Measurements from ENCODE around the gene CADM4.
A peak's percentile ranks its signal among the peaks of the same experiment; 100 is the strongest.

The CADM4 gene

DNA sequence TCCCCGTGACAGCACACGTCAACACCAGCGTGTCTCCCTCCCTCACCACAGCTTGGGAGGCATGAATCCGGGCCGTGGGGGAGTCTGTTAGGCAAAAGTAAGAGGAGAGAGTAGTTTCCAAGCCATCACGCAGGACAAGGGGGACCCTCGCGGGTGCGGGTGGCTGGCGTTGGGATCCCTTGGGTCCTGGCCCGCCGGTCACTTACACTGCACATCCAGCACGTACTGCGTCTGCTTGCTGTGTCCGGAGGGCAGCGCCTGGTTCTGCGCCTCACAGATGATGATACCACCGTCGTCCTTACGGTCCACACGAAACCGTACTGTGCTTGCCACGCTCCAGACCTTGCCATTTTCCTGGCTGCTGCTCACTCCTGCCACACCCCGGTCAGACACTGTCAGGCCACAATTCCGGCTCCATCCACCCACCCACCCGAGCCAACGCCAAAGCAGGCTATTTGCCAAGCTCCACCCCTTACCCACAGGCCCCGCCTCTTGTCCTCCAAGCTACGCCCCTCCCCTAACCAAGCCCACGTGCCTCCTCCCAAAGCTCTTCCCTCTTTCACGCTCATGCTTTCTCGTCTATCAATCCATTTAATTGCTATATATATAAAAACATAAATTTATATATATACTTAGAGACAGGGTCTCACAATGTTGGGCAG is 13.6 kb downstream of the CADM4 start:
- TF ChIP-seq NFIC (IDR thresholded peaks at IDR 0.05) = peak; percentile 45; the same call in 1 of the 2 replicates
- no peak for TF ChIP-seq CREB1 (IDR thresholded peaks at IDR 0.05; ENCODE audit: low read depth)
- TF ChIP-seq TEAD4 (IDR thresholded peaks at IDR 0.05) = no peak
- no peak for TF ChIP-seq CEBPB (IDR thresholded peaks at IDR 0.05)
- TF ChIP-seq, protein P1, sequence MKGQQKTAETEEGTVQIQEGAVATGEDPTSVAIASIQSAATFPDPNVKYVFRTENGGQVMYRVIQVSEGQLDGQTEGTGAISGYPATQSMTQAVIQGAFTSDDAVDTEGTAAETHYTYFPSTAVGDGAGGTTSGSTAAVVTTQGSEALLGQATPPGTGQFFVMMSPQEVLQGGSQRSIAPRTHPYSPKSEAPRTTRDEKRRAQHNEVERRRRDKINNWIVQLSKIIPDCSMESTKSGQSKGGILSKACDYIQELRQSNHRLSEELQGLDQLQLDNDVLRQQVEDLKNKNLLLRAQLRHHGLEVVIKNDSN (IDR thresholded peaks at IDR 0.05) = peak; percentile 64
- no peak for TF ChIP-seq ZBTB7A (IDR thresholded peaks at IDR 0.05; ENCODE audit: low read depth)
- TF ChIP-seq TAF1 (IDR thresholded peaks at IDR 0.05; ENCODE audit: low read depth) = no peak
- 0 out of 2 replicates have a peak, but pooled peaks have one; percentile 5 for TF ChIP-seq EGR1 (IDR thresholded peaks at IDR 0.05)

DNA sequence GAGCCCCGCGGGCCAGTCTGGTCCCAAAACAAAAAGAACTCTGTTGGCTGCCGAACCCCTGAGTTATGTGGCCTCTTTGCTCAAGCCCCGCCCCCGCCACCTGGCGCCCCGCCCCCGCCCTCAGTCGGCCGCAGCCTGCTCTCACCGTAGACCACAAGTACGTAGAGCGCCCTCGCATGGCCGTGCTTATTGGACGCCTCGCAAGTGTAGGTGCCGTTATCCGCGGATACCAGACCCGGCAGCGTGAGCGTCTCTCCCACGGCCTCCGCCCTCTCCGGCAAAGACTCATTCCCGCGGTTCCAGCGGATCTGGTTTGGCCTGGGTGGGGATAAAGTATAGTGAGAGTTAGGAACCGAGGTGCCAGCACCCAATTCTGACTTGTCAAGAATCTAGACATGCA is 14.7 kb downstream of the CADM4 start:
- TF ChIP-seq, protein P2, sequence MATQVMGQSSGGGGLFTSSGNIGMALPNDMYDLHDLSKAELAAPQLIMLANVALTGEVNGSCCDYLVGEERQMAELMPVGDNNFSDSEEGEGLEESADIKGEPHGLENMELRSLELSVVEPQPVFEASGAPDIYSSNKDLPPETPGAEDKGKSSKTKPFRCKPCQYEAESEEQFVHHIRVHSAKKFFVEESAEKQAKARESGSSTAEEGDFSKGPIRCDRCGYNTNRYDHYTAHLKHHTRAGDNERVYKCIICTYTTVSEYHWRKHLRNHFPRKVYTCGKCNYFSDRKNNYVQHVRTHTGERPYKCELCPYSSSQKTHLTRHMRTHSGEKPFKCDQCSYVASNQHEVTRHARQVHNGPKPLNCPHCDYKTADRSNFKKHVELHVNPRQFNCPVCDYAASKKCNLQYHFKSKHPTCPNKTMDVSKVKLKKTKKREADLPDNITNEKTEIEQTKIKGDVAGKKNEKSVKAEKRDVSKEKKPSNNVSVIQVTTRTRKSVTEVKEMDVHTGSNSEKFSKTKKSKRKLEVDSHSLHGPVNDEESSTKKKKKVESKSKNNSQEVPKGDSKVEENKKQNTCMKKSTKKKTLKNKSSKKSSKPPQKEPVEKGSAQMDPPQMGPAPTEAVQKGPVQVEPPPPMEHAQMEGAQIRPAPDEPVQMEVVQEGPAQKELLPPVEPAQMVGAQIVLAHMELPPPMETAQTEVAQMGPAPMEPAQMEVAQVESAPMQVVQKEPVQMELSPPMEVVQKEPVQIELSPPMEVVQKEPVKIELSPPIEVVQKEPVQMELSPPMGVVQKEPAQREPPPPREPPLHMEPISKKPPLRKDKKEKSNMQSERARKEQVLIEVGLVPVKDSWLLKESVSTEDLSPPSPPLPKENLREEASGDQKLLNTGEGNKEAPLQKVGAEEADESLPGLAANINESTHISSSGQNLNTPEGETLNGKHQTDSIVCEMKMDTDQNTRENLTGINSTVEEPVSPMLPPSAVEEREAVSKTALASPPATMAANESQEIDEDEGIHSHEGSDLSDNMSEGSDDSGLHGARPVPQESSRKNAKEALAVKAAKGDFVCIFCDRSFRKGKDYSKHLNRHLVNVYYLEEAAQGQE (IDR thresholded peaks at IDR 0.05; ENCODE audit: low read depth) = no peak
- TF ChIP-seq RAD21 (IDR thresholded peaks at IDR 0.05; ENCODE audit: low read depth) = no peak
- TF ChIP-seq ZBTB7A (IDR thresholded peaks at IDR 0.05; ENCODE audit: low read depth) = no peak

DNA sequence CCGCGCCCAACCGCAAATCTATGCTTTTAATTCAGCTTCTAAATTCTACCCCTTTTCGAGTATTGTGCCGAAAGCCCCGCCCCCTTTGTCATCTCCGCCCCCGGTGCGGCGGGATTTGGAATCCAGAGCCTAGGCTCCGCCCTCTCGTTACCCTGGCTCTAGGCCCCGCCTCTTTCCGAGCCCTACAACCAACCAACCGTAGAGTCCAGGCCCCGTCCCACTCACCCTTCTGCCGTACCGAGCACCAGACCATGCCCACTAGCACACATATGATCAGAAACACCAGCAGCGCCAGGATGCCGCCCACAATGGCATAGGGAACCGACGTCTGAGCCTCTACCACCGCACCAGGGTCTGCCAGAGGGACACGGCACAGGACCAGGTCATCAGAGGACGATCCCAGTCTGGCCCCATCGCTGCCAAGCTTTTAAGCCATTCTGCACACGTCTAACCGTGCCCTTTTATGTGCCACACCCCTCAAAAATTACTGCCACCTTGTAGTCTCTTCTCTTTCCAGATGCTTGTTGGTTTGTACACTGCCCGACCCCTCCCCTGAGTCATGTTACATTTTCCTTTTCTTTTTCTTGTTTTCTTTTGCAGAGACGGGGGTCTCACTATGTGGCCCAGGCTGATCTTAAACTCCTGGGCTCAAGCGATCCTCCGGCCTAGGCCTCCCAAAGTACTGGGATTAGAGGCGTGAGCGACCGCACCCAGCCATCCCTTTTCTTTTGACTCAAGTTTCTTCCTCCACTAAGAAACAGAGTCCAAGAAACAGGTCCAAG is 15.6 kb downstream of the CADM4 start:
- TF ChIP-seq EP300 (IDR thresholded peaks at IDR 0.05; ENCODE audit: borderline replicate concordance) (no peak), EGR1 (IDR thresholded peaks at IDR 0.05) (peak; percentile 6; the same call in 1 of the 2 replicates)

DNA sequence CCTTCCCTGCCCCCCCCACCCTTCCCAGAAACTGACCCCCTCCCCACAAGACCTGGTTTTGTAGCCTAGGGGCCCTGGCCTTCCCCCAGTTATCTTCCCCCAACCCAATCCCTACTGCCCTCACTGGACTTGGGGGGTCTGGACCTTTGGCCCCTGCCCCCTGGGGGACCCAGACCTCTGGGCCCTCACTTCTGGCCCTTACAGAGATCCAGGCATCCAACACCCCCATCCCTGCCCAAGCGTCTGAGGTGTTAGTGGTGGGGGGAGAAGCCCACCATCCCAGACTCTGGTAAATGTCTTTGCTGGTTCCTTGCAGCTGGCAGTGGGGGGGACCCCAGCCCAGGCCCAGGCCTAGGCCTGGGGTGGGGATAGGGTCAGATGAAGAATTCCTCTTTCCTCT is 16.7 kb downstream of the CADM4 start:
- TF ChIP-seq CREB1 (IDR thresholded peaks at IDR 0.05; ENCODE audit: low read depth) (no peak), CEBPB (IDR thresholded peaks at IDR 0.05) (no peak), RAD21 (IDR thresholded peaks at IDR 0.05; ENCODE audit: low read depth) (no peak), NFIC (IDR thresholded peaks at IDR 0.05) (no peak), EP300 (IDR thresholded peaks at IDR 0.05; ENCODE audit: borderline replicate concordance) (no peak), FOXM1 (IDR thresholded peaks at IDR 0.05; ENCODE audit: borderline replicate concordance, low read depth) (no peak), TEAD4 (IDR thresholded peaks at IDR 0.05) (no peak), EGR1 (IDR thresholded peaks at IDR 0.05) (no peak), TCF12 (IDR thresholded peaks at IDR 0.05; ENCODE audit: low read depth) (no peak), ZBTB7A (IDR thresholded peaks at IDR 0.05; ENCODE audit: low read depth) (no peak), TAF1 (IDR thresholded peaks at IDR 0.05; ENCODE audit: low read depth) (no peak), YY1 (IDR thresholded peaks at IDR 0.05; ENCODE audit: low read depth) (no peak)
- TF ChIP-seq, protein P3, sequence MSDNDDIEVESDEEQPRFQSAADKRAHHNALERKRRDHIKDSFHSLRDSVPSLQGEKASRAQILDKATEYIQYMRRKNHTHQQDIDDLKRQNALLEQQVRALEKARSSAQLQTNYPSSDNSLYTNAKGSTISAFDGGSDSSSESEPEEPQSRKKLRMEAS (IDR thresholded peaks at IDR 0.05) = no peak
- TF ChIP-seq, protein P1 (IDR thresholded peaks at IDR 0.05) = no peak
- TF ChIP-seq, protein P2 (IDR thresholded peaks at IDR 0.05; ENCODE audit: low read depth) = no peak

DNA sequence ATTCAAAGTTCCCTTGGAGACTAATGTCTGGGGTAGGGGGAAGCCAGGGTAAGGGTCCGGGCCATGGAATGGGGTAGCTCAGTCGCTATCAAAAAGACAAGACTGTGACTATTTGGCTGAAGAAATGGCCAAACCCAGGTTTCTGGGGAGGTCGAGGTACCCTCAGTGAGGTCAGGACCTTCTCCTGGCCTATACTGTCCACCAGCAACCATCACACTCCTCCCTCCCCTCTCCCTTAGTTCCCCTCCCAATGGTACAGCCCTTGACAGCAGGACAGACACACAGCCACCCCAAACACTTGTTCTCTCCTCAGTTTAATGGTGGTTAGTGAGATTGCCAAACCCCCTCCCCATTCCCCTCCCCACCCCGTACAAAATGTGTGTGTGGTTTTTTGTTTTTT is 17.6 kb downstream of the CADM4 start:
- no peak for TF ChIP-seq TAF1 (IDR thresholded peaks at IDR 0.05; ENCODE audit: low read depth)
- TF ChIP-seq EP300 (IDR thresholded peaks at IDR 0.05; ENCODE audit: borderline replicate concordance) = no peak
- TF ChIP-seq, protein P1 (IDR thresholded peaks at IDR 0.05) = no peak
- TF ChIP-seq CREB1 (IDR thresholded peaks at IDR 0.05; ENCODE audit: low read depth) = no peak
- TF ChIP-seq TCF12 (IDR thresholded peaks at IDR 0.05; ENCODE audit: low read depth) = no peak
- no peak for TF ChIP-seq ZBTB7A (IDR thresholded peaks at IDR 0.05; ENCODE audit: low read depth)
- TF ChIP-seq YY1 (IDR thresholded peaks at IDR 0.05; ENCODE audit: low read depth) = no peak
- no peak for TF ChIP-seq CEBPB (IDR thresholded peaks at IDR 0.05)
- TF ChIP-seq, protein P3 (IDR thresholded peaks at IDR 0.05) = no peak
- TF ChIP-seq RAD21 (IDR thresholded peaks at IDR 0.05; ENCODE audit: low read depth) = no peak
- no peak for TF ChIP-seq NFIC (IDR thresholded peaks at IDR 0.05)
- no peak for TF ChIP-seq TEAD4 (IDR thresholded peaks at IDR 0.05)
- TF ChIP-seq, protein P2 (IDR thresholded peaks at IDR 0.05; ENCODE audit: low read depth) = no peak
- no peak for TF ChIP-seq EGR1 (IDR thresholded peaks at IDR 0.05)
